ENCODE data around the gene SLA2.
"Not testable (repeated sequence)": the region's sequence is repeated elsewhere in the genome, so short reads cannot be mapped to it uniquely, and the experiment has no call there.

DNA sequence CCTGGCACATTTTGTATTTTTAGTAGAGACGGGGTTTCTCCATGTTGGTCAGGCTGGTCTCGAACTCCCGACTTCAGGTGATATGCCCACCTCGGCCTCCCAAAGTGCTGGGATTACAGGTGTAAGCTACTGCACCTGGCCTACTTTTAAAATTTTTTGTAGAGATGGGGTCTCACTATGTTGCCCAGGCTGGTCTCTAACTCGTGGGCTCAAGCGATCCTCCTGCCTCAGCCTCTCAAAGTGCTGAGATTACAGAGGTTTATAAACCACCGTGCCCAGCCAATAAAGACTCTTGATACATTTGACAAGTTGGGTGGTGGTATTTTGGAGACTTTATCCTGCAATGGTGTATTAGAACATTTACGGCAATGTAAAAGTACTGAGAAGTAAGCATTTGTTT is 29.5 kb upstream of the SLA2 start:
- TF ChIP-seq, protein P1, sequence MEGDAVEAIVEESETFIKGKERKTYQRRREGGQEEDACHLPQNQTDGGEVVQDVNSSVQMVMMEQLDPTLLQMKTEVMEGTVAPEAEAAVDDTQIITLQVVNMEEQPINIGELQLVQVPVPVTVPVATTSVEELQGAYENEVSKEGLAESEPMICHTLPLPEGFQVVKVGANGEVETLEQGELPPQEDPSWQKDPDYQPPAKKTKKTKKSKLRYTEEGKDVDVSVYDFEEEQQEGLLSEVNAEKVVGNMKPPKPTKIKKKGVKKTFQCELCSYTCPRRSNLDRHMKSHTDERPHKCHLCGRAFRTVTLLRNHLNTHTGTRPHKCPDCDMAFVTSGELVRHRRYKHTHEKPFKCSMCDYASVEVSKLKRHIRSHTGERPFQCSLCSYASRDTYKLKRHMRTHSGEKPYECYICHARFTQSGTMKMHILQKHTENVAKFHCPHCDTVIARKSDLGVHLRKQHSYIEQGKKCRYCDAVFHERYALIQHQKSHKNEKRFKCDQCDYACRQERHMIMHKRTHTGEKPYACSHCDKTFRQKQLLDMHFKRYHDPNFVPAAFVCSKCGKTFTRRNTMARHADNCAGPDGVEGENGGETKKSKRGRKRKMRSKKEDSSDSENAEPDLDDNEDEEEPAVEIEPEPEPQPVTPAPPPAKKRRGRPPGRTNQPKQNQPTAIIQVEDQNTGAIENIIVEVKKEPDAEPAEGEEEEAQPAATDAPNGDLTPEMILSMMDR (conservative IDR thresholded peaks at IDR 0.05): not testable (repeated sequence)
- not testable (repeated sequence) for TF ChIP-seq ZFX (IDR thresholded peaks at IDR 0.05)
